ENCODE measurements around the gene HIF3A. TPM values are rescaled to one million over a fixed set of nuclear protein-coding genes. Genes with fewer than 3 reads are reported as not detected.

The HIF3A gene
- total RNA-seq, 1 experiment from 2014 or later, result 4.8 TPM

DNA sequence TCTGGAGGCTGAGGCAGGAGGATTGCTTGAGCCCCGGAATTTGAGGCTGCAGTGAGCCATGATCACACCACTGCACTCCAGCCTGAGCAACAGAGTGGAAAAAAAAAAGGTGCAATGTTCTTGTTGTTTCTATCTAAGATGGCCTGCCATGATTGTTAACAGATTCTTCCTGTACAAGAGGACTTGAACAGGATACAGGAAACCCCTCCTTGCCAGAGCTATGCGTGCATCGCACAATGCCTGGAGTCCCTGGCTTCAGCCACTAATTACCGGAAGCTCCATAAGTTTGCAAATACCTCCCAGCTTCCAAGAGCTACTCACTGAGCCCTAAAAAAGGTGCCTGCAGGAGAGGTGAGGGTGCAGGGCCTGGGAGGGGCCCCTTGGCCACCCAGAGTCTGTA, 13.1 kb upstream of the HIF3A start:
- no peak overlapping the region for H3K4me3 ChIP-seq
- no peaks in the 10 kb centered on the region for H3K4me1 ChIP-seq
- no peak for DNase-seq
- H3K9me3 ChIP-seq (replicated peaks), result no peaks in the 10 kb centered on the region
- no peaks in the 10 kb centered on the region for H3K36me3 ChIP-seq
- no peak overlapping the region for H3K27ac ChIP-seq
- H3K27me3 ChIP-seq, result no peaks in the 10 kb centered on the region

GRCh38 chr19:46284635-46285034, 12.2 kb upstream of the HIF3A start:
- Histone ChIP-seq H3K27ac (no peak overlapping the region), H3K27me3 (no peaks in the 10 kb centered on the region), H3K36me3 (no peaks in the 10 kb centered on the region), H3K4me1 (peaks cover 6% of the 10 kb centered on the region; the same call in 1 of the 2 replicates), H3K4me3 (no peak overlapping the region), H3K9me3 (replicated peaks) (0 out of 2 replicates have a peak, but pooled peaks cover under 1% of the 10 kb centered on the region)
- DNase-seq, result no peak

- Histone ChIP-seq H3K27ac (no peak overlapping the region), H3K27me3 (no peaks in the 10 kb centered on the region), H3K36me3 (no peaks in the 10 kb centered on the region), H3K4me1 (peaks cover 8% of the 10 kb centered on the region; the same call in 1 of the 2 replicates), H3K4me3 (no peak overlapping the region), H3K9me3 (replicated peaks) (peaks cover 2% of the 10 kb centered on the region; the same call in 1 of the 2 replicates)
- DNase-seq, result no peak
These were observed 9.3 kb upstream of the HIF3A start for GRCh38 chr19:46287585-46287984.

DNA sequence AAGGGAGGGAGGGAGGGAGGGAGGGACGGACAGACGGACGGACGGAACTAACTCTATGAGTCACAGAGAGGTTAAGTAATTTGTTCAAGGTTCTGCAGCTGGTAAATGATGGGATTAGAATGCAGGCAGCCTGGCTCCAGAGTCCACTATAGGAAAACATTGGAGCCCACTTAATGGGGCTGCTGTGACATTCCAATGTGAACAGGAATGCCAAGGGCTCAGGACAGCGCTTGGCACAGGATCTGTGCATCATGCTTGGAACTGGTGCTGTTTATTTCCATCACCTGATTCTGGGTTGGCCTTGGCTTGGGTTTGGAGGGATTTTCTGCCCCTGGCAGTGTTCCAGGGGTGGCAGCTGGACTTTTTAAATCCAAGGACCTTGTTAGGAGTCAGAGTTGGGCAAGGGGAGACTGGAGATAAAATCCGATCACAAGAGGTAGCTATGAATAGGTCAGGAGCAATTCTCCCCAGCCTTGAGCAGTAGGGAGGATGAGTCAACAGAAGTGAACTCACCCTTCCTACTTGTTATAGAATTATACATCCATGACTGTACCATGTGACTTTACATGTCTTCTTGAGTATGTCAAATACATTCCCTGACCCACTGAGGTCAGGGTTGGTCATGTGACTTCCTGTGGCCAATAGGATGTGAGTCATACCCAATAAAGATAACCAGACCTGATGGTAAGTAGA, 7.8 kb upstream of the HIF3A start:
- Histone ChIP-seq H3K4me1 (peaks cover 8% of the 10 kb centered on the region; the same call in 1 of the 2 replicates), H3K9me3 (replicated peaks) (peaks cover 2% of the 10 kb centered on the region; the same call in 1 of the 2 replicates), H3K27me3 (no peaks in the 10 kb centered on the region), H3K4me3 (no peak overlapping the region), H3K27ac (peak overlapping the region; percentile 52), H3K36me3 (no peaks in the 10 kb centered on the region)
- DNase-seq, result peak; percentile 28 to 39

GRCh38 chr19:46289724-46290619, 6.9 kb upstream of the HIF3A start:
- H3K27me3 ChIP-seq, result no peaks in the 10 kb centered on the region
- no peak overlapping the region; the same call in 1 of the 2 replicates for H3K27ac ChIP-seq
- H3K4me1 ChIP-seq, result peaks cover 8% of the 10 kb centered on the region; the same call in 1 of the 2 replicates
- peaks cover 2% of the 10 kb centered on the region; the same call in 1 of the 2 replicates for H3K9me3 ChIP-seq (replicated peaks)
- DNase-seq, result no peak
- no peak overlapping the region for H3K4me3 ChIP-seq
- no peaks in the 10 kb centered on the region for H3K36me3 ChIP-seq

GRCh38 chr19:46291829-46292228, 5.0 kb upstream of the HIF3A start:
- DNase-seq, result no peak
- peaks cover 8% of the 10 kb centered on the region; the same call in 1 of the 2 replicates for H3K4me1 ChIP-seq

DNA sequence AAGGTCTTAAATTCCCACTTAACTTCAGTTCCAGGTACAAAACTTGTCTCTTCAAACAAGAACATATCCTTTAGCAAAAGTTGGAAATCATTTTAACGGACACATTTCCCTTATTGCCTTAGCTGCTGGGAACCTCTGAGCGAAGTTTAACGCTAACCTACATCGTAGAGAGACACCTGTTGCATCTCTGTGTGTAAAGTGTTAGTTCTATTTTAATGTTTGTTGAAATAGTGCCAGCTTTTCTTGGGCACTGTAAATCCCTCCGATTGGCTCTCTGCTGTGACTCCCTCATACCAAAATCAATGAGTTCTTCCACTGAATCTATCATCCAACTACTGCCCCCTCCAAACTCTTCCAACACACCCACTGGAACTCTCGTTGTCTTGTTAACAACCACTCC, 2.3 kb upstream of the HIF3A start:
- Histone ChIP-seq H3K9me3 (replicated peaks) (peaks cover 2% of the 10 kb centered on the region; the same call in 1 of the 2 replicates), H3K27me3 (no peaks in the 10 kb centered on the region), H3K4me3 (no peak overlapping the region), H3K36me3 (no peaks in the 10 kb centered on the region), H3K27ac (no peak overlapping the region), H3K4me1 (peaks cover 19% of the 10 kb centered on the region)
- no peak for DNase-seq

More at GRCh38 chr19:46291829-46292228, 5.0 kb upstream of the HIF3A start:
- Histone ChIP-seq H3K9me3 (replicated peaks) (peaks cover 2% of the 10 kb centered on the region; the same call in 1 of the 2 replicates), H3K27me3 (no peaks in the 10 kb centered on the region), H3K4me3 (no peak overlapping the region), H3K36me3 (no peaks in the 10 kb centered on the region), H3K27ac (no peak overlapping the region)

GRCh38 chr19:46295401-46296201, 1.2 kb upstream of the HIF3A start:
- peaks cover 25% of the 10 kb centered on the region for H3K4me1 ChIP-seq
- no peak overlapping the region for H3K4me3 ChIP-seq
- no peak overlapping the region for H3K27ac ChIP-seq
- H3K36me3 ChIP-seq, result no peaks in the 10 kb centered on the region
- H3K9me3 ChIP-seq (replicated peaks), result no peaks in the 10 kb centered on the region; the same call in 1 of the 2 replicates
- H3K27me3 ChIP-seq, result no peaks in the 10 kb centered on the region
- DNase-seq, result no peak

- no peak for DNase-seq
- Histone ChIP-seq H3K9me3 (replicated peaks) (no peaks in the 10 kb centered on the region; the same call in 1 of the 2 replicates), H3K4me1 (peaks cover 27% of the 10 kb centered on the region), H3K4me3 (no peak overlapping the region), H3K36me3 (no peaks in the 10 kb centered on the region), H3K27me3 (no peaks in the 10 kb centered on the region), H3K27ac (no peak overlapping the region)
These were observed 701 bp upstream of the HIF3A start for GRCh38 chr19:46296202-46296480.

DNA sequence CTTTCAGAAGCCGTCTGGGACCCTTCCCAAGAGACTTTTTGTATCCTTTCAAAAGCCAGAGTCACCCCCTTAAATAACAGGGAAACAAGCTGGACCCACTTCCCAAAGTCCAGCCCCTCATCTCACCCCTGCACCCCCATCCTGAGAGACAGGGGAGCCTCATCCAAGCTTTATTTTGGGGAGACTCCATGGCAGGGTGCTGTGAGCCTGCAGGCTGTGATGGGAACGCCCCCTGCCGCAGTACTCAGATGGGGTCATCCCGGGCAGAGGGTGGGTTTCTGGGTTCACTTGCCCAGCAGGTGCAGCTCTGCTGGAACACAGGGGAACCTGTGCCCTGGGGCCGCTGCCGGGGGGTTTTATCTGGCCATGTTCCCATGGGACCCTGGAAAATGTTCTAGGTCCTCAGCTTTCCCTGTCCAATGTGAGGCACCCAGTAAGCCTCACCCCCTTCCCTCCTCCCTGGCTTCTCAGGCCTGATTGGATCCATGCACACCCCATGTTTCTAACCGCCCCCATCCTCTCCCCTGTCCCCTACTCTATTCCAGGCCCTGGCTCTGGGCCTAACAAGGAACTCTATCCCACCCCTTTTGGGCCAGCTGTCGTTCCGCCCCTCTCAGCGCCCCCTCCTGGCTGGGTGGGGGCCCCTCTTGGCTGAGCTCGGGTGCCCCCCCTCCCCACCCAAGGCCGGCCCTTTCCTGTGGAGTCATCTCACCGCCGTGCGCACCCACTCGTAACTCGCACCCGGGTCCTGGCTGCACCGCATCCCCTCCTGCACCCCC, 1.0 kb downstream of the HIF3A start:
- H3K27me3 ChIP-seq, result no peaks in the 10 kb centered on the region
- H3K27ac ChIP-seq, result no peak overlapping the region
- H3K4me3 ChIP-seq, result peak overlapping the region; percentile 7
- no peaks in the 10 kb centered on the region for H3K9me3 ChIP-seq (replicated peaks)
- H3K36me3 ChIP-seq, result no peaks in the 10 kb centered on the region
- DNase-seq, result peak; percentile 32 to 55
- H3K4me1 ChIP-seq, result peaks cover 30% of the 10 kb centered on the region

GRCh38 chr19:46298479-46299003, 1.7 kb downstream of the HIF3A start:
- no peaks in the 10 kb centered on the region for H3K36me3 ChIP-seq
- DNase-seq, result no peak
- peak overlapping the region; percentile 7 for H3K4me3 ChIP-seq
- no peak overlapping the region for H3K27ac ChIP-seq
- H3K27me3 ChIP-seq, result no peaks in the 10 kb centered on the region
- H3K9me3 ChIP-seq (replicated peaks), result no peaks in the 10 kb centered on the region
- H3K4me1 ChIP-seq, result peaks cover 30% of the 10 kb centered on the region

- DNase-seq, result peak; percentile 93 to 95
- Histone ChIP-seq H3K27ac (no peak overlapping the region), H3K4me3 (peak overlapping the region; percentile 7), H3K27me3 (no peaks in the 10 kb centered on the region), H3K4me1 (peaks cover 30% of the 10 kb centered on the region), H3K9me3 (replicated peaks) (no peaks in the 10 kb centered on the region), H3K36me3 (no peaks in the 10 kb centered on the region)
These were observed 2.2 kb downstream of the HIF3A start for GRCh38 chr19:46299004-46299509.

GRCh38 chr19:46299695-46300094, 2.9 kb downstream of the HIF3A start:
- no peaks in the 10 kb centered on the region for H3K27me3 ChIP-seq
- DNase-seq, result peak in 1 of 2 experiments; percentile 11
- no peaks in the 10 kb centered on the region for H3K9me3 ChIP-seq (replicated peaks)
- H3K27ac ChIP-seq, result no peak overlapping the region
- peaks cover 30% of the 10 kb centered on the region for H3K4me1 ChIP-seq
- H3K36me3 ChIP-seq, result no peaks in the 10 kb centered on the region
- H3K4me3 ChIP-seq, result no peak overlapping the region

Data from SJCRH30 (cell line).